ENCODE data around the gene TFAP2E. TPM values are rescaled to one million over a fixed set of nuclear protein-coding genes. Genes with fewer than 3 reads are reported as not detected.

Gene TFAP2E
- total RNA-seq, 1 experiment from 2014 or later: 0.72 TPM

DNA sequence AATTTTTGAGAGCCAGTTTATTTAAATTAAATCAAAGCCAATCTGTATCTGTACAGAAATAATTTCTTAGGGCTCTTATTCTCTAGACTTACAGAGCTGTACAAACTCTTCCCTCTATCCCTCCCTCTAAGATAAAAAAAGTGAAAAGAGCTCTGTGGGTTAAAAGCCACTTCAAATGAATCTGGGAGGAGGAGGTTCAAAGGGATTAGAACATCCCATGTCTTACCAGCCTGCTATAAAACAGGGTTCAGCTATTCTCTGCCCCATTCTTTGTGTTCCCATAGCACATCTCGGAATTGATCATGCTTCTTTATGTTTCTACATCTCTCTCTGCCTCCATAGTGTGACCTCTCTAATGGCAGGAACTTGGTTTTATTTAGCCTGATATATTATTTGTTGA, 35.3 kb upstream of the TFAP2E start:
- ChIA-PET POLR2A (ENCODE audit: unreplicated experiment) (interaction anchor here (0.6 to 0.7 kb wide), 2 partner anchors 51 to 345 kb away, joined by 4 to 5 read pairs; no protein-coding TSS in a partner anchor), CTCF (interaction anchor here (0.5 to 0.7 kb wide), 3 partner anchors 42 to 236 kb away, joined by 4 to 16 read pairs (median 8); no protein-coding TSS in a partner anchor)
- TF ChIP-seq CTCF (conservative IDR thresholded peaks at IDR 0.05) (no peak), EZH2 (IDR thresholded peaks at IDR 0.05; ENCODE audit: low read depth) (no peak)
- intact Hi-C loops (cut with micrococcal nuclease; ENCODE audit: unreplicated experiment): no loop called here
- no peak overlapping the region for H3K4me3 ChIP-seq
- no peaks in the 10 kb centered on the region for H3K36me3 ChIP-seq (ENCODE audit: low read depth)
- H2AFZ ChIP-seq: no peak overlapping the region
- no peak overlapping the region for H3K27ac ChIP-seq
- peaks cover 5% of the 10 kb centered on the region; the same call in 1 of the 2 replicates for H3K4me1 ChIP-seq (replicated peaks; ENCODE audit: insufficient read depth)
- H3K9me3 ChIP-seq (ENCODE audit: insufficient read depth, low read depth): no peaks in the 10 kb centered on the region
- no peaks in the 10 kb centered on the region for H3K9me2 ChIP-seq (ENCODE audit: insufficient read depth)
- no peak for DNase-seq
- 0 out of 2 replicates have a peak, but pooled peaks cover 6% of the 10 kb centered on the region for H3K79me2 ChIP-seq (ENCODE audit: low read depth)
- H4K20me1 ChIP-seq (ENCODE audit: insufficient read depth): peaks cover 6% of the 10 kb centered on the region
- peaks cover 12% of the 10 kb centered on the region; the same call in 1 of the 2 replicates for H3F3A ChIP-seq (ENCODE audit: insufficient read depth, low read depth)
- BruUV-seq (replicated peaks): no TSS peak
- H3K4me2 ChIP-seq: no peak overlapping the region
- H3K27me3 ChIP-seq (ENCODE audit: insufficient read depth, low read depth): no peaks in the 10 kb centered on the region

- POLR2A ChIA-PET (ENCODE audit: unreplicated experiment): no interaction called here
- BruUV-seq (replicated peaks): no TSS peak
- H3K4me3 ChIP-seq: no peak overlapping the region
- no peak overlapping the region for H2AFZ ChIP-seq
- H3K4me2 ChIP-seq: no peak overlapping the region
- peaks cover 6% of the 10 kb centered on the region for H4K20me1 ChIP-seq (ENCODE audit: insufficient read depth)
- H3F3A ChIP-seq (ENCODE audit: insufficient read depth, low read depth): peaks cover 12% of the 10 kb centered on the region; the same call in 1 of the 2 replicates
- intact Hi-C loops (cut with micrococcal nuclease; ENCODE audit: unreplicated experiment): no loop called here
- 0 out of 2 replicates have a peak, but pooled peaks cover 6% of the 10 kb centered on the region for H3K79me2 ChIP-seq (ENCODE audit: low read depth)
- TF ChIP-seq EZH2 (IDR thresholded peaks at IDR 0.05; ENCODE audit: low read depth): no peak
- TF ChIP-seq CTCF (conservative IDR thresholded peaks at IDR 0.05): no peak
- no peaks in the 10 kb centered on the region for H3K27me3 ChIP-seq (ENCODE audit: insufficient read depth, low read depth)
- peaks cover 5% of the 10 kb centered on the region; the same call in 1 of the 2 replicates for H3K4me1 ChIP-seq (replicated peaks; ENCODE audit: insufficient read depth)
- H3K36me3 ChIP-seq (ENCODE audit: low read depth): no peaks in the 10 kb centered on the region
- CTCF ChIA-PET: no interaction called here
- no peaks in the 10 kb centered on the region for H3K9me3 ChIP-seq (ENCODE audit: insufficient read depth, low read depth)
- DNase-seq: peak in 1 of 2 experiments; percentile 49
- no peak overlapping the region for H3K27ac ChIP-seq
- H3K9me2 ChIP-seq (ENCODE audit: insufficient read depth): no peaks in the 10 kb centered on the region
Measured at GRCh38 chr1:35539073-35539823, 33.9 kb upstream of the TFAP2E start.

DNA sequence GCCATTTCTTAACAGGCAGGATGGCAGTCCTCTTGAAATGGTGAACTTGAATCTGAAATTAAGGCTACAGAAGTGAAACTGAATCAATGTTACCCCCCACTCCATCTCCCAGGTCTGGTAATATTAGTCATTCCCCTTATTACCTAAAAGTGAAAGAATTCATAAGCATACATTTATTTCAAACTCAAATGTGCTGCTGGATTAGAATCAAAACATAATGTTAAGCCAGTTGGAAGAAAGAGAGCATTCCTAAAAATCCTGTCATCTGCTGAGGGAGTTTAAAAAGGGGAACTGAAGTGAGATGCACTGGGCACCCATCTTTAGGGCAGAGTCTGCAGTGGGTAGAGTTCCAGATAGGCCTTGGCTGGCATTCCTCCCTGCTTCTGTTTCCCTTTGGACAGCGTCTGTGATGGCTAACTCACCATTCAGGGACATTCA, 33.3 kb upstream of the TFAP2E start:
- H3K27me3 ChIP-seq (ENCODE audit: insufficient read depth, low read depth): no peaks in the 10 kb centered on the region

More for the DNA sequence above, 33.3 kb upstream of the TFAP2E start:
- no peak for DNase-seq
- no peak overlapping the region for H3K4me2 ChIP-seq
- H3K4me3 ChIP-seq: no peak overlapping the region
- ChIA-PET CTCF (no interaction called here), POLR2A (ENCODE audit: unreplicated experiment) (no interaction called here)
- no peak overlapping the region for H2AFZ ChIP-seq
- H3K4me1 ChIP-seq (replicated peaks; ENCODE audit: insufficient read depth): peaks cover 5% of the 10 kb centered on the region; the same call in 1 of the 2 replicates
- H3K9me2 ChIP-seq (ENCODE audit: insufficient read depth): no peaks in the 10 kb centered on the region
- no TSS peak for BruUV-seq (replicated peaks)
- H3K9me3 ChIP-seq (ENCODE audit: insufficient read depth, low read depth): no peaks in the 10 kb centered on the region
- 0 out of 2 replicates have a peak, but pooled peaks cover 6% of the 10 kb centered on the region for H3K79me2 ChIP-seq (ENCODE audit: low read depth)
- H3K36me3 ChIP-seq (ENCODE audit: low read depth): no peaks in the 10 kb centered on the region
- peaks cover 12% of the 10 kb centered on the region; the same call in 1 of the 2 replicates for H3F3A ChIP-seq (ENCODE audit: insufficient read depth, low read depth)
- no peak overlapping the region for H3K27ac ChIP-seq
- TF ChIP-seq EZH2 (IDR thresholded peaks at IDR 0.05; ENCODE audit: low read depth) (no peak), CTCF (conservative IDR thresholded peaks at IDR 0.05) (no peak)
- H4K20me1 ChIP-seq (ENCODE audit: insufficient read depth): peaks cover 6% of the 10 kb centered on the region
- intact Hi-C loops (cut with micrococcal nuclease; ENCODE audit: unreplicated experiment): no loop called here

Data from PC-9 (cell line).